ENCODE measurements around the gene CNPY4.

CNPY4 gene

DNA sequence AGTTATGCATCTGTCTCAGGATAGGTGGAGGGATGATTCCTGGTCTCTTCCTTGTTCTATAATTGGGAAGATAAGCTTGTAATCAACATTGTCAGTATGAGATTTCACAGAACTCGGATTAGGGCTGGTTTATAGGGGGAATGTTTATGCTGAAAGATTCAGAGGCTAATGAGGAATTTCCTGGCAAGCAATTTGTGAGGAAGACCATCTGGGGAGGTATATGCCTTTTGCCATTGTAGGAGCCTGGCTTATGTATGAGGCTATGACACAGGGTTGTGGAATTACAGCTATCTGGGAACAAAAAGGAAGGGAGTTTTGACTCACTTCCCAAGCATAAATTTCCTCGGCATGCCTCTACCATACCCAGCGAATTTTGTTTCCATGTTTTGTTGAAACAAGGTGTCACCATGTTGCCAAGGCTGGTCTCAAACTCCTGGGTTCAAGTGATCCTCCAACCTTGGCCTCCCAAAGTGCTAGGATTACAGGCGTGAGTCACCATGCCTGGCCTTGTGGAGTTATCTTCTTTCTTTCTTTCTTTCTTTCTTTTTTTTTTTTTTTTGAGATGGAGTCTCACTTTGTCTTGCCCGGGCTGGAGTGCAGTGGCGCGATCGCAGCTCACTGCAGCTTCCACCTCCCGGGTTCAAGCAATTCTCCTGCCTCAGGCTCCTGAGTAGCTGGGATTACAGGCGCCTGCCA is 32.2 kb upstream of the CNPY4 start:
- no peak overlapping the region for H3K27ac ChIP-seq (ENCODE audit: low read length)
- no peak overlapping the region for H3K4me3 ChIP-seq (ENCODE audit: low read length)
- peaks cover 25% of the 10 kb centered on the region for H3K79me2 ChIP-seq (ENCODE audit: low read length)
- H3K36me3 ChIP-seq (replicated peaks; ENCODE audit: insufficient read depth, low read length) = peaks cover 4% of the 10 kb centered on the region
- H3K4me2 ChIP-seq (ENCODE audit: low read depth, low read length) = no peak overlapping the region
- no peak overlapping the region for H2AFZ ChIP-seq (ENCODE audit: low read length)
- no peaks in the 10 kb centered on the region for H3K9me2 ChIP-seq (replicated peaks; ENCODE audit: insufficient read depth, low read length)
- no peaks in the 10 kb centered on the region for H3K27me3 ChIP-seq (replicated peaks; ENCODE audit: insufficient read depth, low read length)
- TF ChIP-seq, protein P1, sequence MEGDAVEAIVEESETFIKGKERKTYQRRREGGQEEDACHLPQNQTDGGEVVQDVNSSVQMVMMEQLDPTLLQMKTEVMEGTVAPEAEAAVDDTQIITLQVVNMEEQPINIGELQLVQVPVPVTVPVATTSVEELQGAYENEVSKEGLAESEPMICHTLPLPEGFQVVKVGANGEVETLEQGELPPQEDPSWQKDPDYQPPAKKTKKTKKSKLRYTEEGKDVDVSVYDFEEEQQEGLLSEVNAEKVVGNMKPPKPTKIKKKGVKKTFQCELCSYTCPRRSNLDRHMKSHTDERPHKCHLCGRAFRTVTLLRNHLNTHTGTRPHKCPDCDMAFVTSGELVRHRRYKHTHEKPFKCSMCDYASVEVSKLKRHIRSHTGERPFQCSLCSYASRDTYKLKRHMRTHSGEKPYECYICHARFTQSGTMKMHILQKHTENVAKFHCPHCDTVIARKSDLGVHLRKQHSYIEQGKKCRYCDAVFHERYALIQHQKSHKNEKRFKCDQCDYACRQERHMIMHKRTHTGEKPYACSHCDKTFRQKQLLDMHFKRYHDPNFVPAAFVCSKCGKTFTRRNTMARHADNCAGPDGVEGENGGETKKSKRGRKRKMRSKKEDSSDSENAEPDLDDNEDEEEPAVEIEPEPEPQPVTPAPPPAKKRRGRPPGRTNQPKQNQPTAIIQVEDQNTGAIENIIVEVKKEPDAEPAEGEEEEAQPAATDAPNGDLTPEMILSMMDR (IDR thresholded peaks at IDR 0.05; ENCODE audit: low read length) = no peak
- TF ChIP-seq EZH2 (optimal IDR thresholded peaks at IDR 0.05; ENCODE audit: low read depth, low read length) (no peak), EZH2phosphoT487 (IDR thresholded peaks at IDR 0.05; ENCODE audit: low read length) (no peak)
- H3K9ac ChIP-seq (ENCODE audit: low read length) = no peak overlapping the region
- peaks cover 30% of the 10 kb centered on the region for H3F3A ChIP-seq (ENCODE audit: insufficient read depth, low read length)
- H3K4me1 ChIP-seq (ENCODE audit: low read length) = peaks cover 15% of the 10 kb centered on the region
- H4K20me1 ChIP-seq (ENCODE audit: insufficient read depth, low read length) = no peaks in the 10 kb centered on the region
- no peak for DNase-seq
- H3K9me3 ChIP-seq (replicated peaks; ENCODE audit: insufficient read depth, low read length) = no peaks in the 10 kb centered on the region

DNA sequence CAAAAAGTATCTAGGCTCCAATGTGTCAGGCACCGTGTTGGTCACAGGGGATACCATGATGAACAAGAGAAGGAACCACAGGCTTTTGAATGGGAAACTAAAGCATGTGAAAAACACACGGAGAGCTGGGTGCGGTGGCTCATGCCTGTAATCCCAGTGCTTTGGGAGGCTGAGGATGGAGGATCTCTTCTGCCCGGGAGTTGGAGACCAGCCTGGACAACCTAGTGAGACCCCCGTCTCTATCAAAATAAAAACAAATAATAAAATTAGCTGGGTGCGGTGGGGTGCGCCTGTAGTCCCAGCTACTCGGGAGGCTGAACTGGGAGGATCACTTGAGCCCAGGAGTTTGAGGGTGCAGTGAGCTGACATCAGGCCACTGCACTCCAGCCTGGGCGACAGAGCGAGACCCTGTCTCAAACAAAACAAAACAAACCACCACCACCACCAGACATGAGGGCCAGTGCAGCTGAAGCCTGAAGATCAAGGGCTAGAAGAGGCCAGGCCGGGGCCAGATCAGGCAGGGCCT is 31.3 kb upstream of the CNPY4 start:
- peak overlapping the region; percentile 86 for H3K9ac ChIP-seq (ENCODE audit: low read length)
- H3K79me2 ChIP-seq (ENCODE audit: low read length) = peaks cover 26% of the 10 kb centered on the region
- no peaks in the 10 kb centered on the region for H3K27me3 ChIP-seq (replicated peaks; ENCODE audit: insufficient read depth, low read length)
- TF ChIP-seq, protein P1 (IDR thresholded peaks at IDR 0.05; ENCODE audit: low read length) = no peak
- TF ChIP-seq EZH2phosphoT487 (IDR thresholded peaks at IDR 0.05; ENCODE audit: low read length) = no peak
- no peak for TF ChIP-seq EZH2 (optimal IDR thresholded peaks at IDR 0.05; ENCODE audit: low read depth, low read length)
- H4K20me1 ChIP-seq (ENCODE audit: insufficient read depth, low read length) = no peaks in the 10 kb centered on the region
- H3K9me2 ChIP-seq (replicated peaks; ENCODE audit: insufficient read depth, low read length) = no peaks in the 10 kb centered on the region
- H3K9me3 ChIP-seq (replicated peaks; ENCODE audit: insufficient read depth, low read length) = no peaks in the 10 kb centered on the region
- H3K4me2 ChIP-seq (ENCODE audit: low read depth, low read length) = peak overlapping the region; percentile 97
- H3K36me3 ChIP-seq (replicated peaks; ENCODE audit: insufficient read depth, low read length) = peaks cover 8% of the 10 kb centered on the region
- H3F3A ChIP-seq (ENCODE audit: insufficient read depth, low read length) = peaks cover 33% of the 10 kb centered on the region
- DNase-seq = no peak
- peak overlapping the region; percentile 83 for H3K4me3 ChIP-seq (ENCODE audit: low read length)
- peak overlapping the region; percentile 47; the same call in 1 of the 2 replicates for H3K27ac ChIP-seq (ENCODE audit: low read length)
- H2AFZ ChIP-seq (ENCODE audit: low read length) = peak overlapping the region; percentile 65
- H3K4me1 ChIP-seq (ENCODE audit: low read length) = peaks cover 9% of the 10 kb centered on the region

DNA sequence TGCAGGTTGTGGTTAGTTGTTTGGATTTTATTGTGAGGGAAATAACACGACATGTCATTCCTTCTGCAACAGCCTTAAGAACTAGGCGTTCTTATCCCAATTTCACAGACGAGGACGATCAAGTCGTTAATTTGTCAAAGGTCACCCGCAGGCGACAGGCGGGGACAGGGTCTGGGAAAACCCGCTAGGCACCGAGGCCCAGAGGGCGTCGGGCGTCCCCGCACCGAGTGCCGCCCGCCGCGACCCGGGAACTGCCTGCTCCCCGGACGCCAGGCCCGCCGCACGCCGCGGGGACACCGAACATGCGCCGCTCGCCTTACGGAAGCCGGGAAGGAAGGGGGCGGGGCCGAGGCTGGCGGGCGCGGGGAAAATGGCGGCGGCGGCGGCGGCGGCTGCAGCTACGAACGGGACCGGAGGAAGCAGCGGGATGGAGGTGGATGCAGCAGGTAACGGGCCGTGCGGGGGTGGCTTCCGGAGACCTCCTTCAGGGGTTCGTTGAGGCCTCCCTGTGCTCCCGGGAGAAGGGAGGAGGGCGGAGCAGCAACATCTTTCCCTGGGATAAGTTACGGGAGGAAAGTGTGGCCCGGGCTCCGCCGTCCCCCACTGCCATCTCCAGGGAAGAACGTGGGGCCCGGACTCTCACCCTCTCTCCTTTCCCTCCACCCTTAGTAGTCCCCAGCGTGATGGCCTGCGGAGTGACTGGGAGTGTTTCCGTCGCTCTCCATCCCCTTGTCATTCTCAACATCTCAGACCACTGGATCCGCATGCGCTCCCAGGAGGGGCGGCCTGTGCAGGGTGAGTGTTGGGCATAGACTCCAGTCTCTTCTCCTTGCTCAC is 30.6 kb upstream of the CNPY4 start, which contains the start of gene COPS6:
Gene COPS6 (plus strand): TSS at position 349 of the 837 bp plus-strand sequence. CDS start 22 bp downstream, at position 371.
- Histone ChIP-seq H3K4me2 (ENCODE audit: low read depth, low read length) (peak within 1 kb of the TSS; percentile 97), H3K79me2 (ENCODE audit: low read length) (peaks cover 32% of the 10 kb centered on the region), H4K20me1 (ENCODE audit: insufficient read depth, low read length) (no peaks in the 10 kb centered on the region), H3K9me3 (replicated peaks; ENCODE audit: insufficient read depth, low read length) (no peaks in the 10 kb centered on the region), H3K27ac (ENCODE audit: low read length) (peak within 1 kb of the TSS; percentile 47; the same call in 1 of the 2 replicates), H3F3A (ENCODE audit: insufficient read depth, low read length) (peaks cover 35% of the 10 kb centered on the region), H3K4me1 (ENCODE audit: low read length) (peaks cover 9% of the 10 kb centered on the region; the same call in 1 of the 2 replicates), H2AFZ (ENCODE audit: low read length) (peak within 1 kb of the TSS; percentile 65), H3K36me3 (replicated peaks; ENCODE audit: insufficient read depth, low read length) (peaks cover 15% of the 10 kb centered on the region), H3K4me3 (ENCODE audit: low read length) (peak within 1 kb of the TSS; percentile 83), H3K9ac (ENCODE audit: low read length) (peak within 1 kb of the TSS; percentile 86), H3K9me2 (replicated peaks; ENCODE audit: insufficient read depth, low read length) (no peaks in the 10 kb centered on the region), H3K27me3 (replicated peaks; ENCODE audit: insufficient read depth, low read length) (no peaks in the 10 kb centered on the region)
- peak; percentile 76 for DNase-seq
- TF ChIP-seq EZH2 (optimal IDR thresholded peaks at IDR 0.05; ENCODE audit: low read depth, low read length) = no peak
- TF ChIP-seq, protein P1 (IDR thresholded peaks at IDR 0.05; ENCODE audit: low read length) = no peak
- TF ChIP-seq EZH2phosphoT487 (IDR thresholded peaks at IDR 0.05; ENCODE audit: low read length) = no peak
